ENCODE data around the gene EXOC4.
"Not testable (repeated sequence)": the region's sequence is repeated elsewhere in the genome, so short reads cannot be mapped to it uniquely, and the experiment has no call there.

EXOC4 gene

DNA sequence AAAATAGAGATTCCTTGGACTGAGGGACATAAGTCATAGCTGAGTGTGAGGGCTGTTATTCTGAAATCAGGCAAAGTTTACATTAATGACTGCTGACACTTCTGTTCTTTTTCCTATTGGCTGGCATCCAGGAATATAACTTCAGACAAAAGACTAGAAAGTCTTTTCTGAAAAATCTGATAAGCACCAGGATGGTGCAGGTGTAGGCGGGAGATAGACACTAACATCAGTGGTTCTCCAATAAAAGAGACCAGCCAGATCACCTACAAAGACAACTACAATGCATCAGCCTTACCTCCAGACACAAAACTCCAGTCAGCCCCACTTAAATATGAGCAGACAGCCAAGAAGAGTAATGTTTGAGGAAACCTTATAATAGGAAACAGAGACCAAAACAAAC lies 705.9 kb downstream of the EXOC4 start:
- no peak for DNase-seq

- no peak for DNase-seq
Observed at GRCh38 chr7:133959505-133959904, 706.6 kb downstream of the EXOC4 start.

DNA sequence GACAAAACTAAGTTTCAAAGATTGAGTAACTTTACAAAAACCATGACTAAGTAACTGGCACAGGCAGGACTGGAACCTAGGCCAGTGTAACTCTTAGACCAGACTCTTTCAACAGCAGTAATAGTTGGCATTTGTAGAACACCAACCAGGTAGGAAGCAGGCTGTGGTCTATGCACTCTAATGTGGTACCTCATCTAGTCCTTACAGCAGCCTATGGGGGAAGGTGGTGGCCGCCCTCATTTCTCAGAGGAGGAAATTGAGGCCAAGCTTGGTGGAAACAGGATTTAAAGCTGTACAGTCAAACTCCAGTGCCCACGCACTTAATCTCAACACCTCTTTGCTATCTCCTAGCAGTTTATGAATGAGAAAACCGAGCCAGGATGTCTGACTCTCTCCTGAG lies 708.8 kb downstream of the EXOC4 start:
- no peak for DNase-seq

GRCh38 chr7:133962646-133963045 lies 709.8 kb downstream of the EXOC4 start:
- no peak for DNase-seq

DNA sequence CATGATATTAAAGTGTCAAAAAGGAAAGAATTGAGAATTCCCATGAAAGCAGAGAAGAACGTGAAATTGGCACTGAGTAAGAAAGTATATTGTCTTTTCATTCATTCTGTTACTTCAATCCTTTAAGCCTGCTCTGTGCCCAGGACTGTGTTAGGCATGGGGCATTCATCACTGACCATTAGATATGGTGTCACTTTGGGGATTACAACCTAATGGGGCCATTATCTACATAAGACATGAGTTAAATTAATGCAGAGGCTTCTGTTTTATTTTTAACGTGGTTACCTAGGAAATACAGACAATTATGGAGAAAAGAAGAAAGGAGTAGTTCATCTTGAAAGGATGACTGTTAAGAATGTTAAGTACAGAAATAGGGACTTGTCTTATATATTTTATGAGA lies 710.8 kb downstream of the EXOC4 start:
- DNase-seq = no peak

DNA sequence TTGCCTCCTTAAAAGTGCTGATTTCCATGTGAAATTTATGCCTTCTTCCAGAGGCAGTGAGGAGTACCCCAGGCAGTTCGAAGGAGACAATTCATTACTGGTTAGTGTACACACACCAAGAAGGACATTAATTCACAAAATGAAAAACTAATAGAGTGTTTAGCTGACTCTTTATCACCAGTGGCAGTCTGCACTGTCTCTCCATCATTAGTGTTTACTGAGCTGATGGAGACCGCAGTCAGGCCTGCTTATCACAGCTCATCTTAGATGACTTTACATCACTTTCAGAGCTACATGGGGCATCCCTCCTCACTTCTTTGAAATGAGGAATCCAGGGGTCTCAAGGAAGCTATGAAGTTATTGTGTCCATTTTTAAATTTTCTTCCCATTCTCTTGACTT lies 718.7 kb downstream of the EXOC4 start:
- no peak for DNase-seq

DNA sequence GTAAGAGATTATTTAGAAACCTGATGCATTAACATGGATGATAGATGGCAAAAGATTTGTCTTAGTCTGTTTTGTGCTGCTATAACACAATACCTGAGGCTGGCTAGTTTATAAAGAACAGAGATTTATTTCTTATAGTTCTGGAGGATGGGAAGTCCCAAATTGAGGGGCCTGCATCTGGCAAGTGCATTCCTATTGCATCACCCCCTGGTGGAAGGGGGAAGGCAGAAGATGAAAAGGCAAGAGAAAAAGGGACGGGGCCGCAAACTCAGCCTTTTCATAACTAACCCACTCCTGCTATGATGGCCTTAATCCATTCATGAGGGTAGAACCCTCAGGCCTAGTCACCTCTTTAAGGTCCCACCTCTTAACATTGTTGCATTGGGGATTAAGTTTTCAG lies 720.8 kb downstream of the EXOC4 start:
- DNase-seq = no peak

GRCh38 chr7:133975130-133975529 lies 722.3 kb downstream of the EXOC4 start:
- no peak for DNase-seq

DNA sequence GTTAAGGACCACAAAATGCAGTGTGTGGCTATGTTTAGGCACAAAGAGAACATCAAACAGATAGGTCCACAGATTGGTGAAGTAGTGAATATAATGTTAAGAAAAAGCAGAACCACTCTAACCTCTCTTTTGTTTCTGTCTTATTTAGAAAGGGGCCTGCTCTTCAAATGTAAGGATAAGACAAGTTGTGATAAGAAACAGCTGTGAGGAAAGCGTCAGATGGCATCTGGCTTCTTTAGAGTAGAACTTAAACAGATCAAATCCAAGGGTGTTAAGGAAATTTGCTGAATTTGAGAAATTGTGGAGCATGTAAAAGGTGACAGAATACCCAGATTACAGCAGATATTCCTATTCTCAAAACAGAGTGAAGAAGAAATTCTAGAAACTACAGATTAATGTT lies 723.3 kb downstream of the EXOC4 start:
- no peak for DNase-seq

GRCh38 chr7:133977409-133978274 lies 724.8 kb downstream of the EXOC4 start:
- no peak for DNase-seq

GRCh38 chr7:133978502-133979295 lies 725.8 kb downstream of the EXOC4 start:
- no peak for DNase-seq

DNA sequence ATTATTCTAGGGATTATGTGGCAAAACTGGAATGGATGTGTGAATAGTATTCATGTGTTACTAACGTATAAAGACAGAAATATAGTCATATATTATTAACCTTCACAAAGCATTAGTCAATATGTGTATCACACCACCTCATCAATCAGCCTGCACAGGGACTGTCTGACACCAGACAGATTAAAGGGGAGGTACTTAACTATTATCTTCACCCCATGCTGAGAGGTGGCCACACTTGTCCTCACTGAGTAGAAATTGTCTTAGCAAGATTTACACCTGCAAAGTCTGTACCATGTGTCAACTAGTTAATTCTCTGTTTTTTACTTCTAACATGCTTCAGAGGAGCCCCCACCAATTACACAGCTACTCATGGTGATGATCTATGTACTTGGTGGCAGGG lies 727.9 kb downstream of the EXOC4 start:
- DNase-seq = no peak

DNA sequence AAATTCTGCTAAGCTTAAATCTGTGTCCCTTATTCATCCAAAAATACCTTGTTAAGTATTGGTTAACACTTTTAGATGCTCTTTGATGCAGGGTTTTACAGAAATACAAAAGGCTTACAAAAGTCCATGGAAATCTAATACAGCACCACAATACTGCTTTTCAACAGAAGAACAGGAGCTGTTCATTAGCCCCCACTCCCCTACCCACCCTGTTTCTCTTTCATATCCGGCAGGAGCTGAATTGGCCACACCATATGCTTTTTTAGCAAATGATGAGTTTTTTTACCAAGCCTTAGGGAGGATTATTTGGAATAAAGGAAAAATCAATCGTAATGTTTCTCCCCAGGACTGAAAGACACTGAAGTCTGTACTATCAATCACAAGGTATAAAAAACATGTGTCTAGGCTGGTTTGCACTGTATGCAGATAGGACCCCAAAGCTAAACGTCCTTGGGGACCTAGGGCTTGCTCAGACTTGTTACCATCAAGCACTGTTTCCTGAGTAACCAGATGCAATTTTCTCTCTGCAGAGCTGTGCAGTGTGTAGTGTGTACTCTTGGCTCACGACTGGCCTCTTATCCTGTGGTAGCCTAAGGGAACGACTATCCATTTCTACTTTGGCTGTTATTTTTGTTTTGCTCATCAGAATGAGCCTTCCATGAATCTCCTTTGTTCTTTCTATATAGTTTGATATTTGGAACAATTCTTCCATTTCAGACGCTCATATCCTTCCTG lies 731.0 kb downstream of the EXOC4 start:
- DNase-seq = no peak

GRCh38 chr7:133985300-133985699 lies 732.4 kb downstream of the EXOC4 start:
- no peak for DNase-seq

GRCh38 chr7:133987582-133987981 lies 734.7 kb downstream of the EXOC4 start:
- no peak for DNase-seq

- no peak for DNase-seq
Observed at GRCh38 chr7:133993547-133993946, 740.7 kb downstream of the EXOC4 start.

- DNase-seq = not testable (repeated sequence)
Observed at GRCh38 chr7:133994100-133994499, 741.2 kb downstream of the EXOC4 start.

DNA sequence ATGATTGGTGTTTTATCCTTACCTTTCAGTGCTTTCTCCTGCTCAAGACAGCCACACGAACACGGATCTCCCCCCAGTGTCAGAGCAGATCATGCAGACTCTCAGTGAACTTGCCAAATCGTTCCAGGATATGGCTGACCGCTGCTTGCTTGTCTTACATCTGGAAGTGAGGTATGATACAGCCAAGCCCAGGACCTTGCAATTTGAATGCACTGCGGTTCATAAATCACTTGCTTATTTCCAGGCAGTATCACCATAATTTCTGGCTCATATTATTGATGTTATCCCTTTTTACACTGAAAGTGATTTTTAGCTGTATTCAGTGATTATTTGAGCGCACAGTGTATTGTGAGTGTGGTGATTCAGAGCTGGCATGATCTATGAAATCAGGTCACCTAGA lies 744.6 kb downstream of the EXOC4 start:
- DNase-seq = no peak

- DNase-seq = no peak
Observed at GRCh38 chr7:133999178-133999577, 746.3 kb downstream of the EXOC4 start.

- no peak for DNase-seq
Observed at GRCh38 chr7:134004829-134005505, 752.1 kb downstream of the EXOC4 start.

DNA sequence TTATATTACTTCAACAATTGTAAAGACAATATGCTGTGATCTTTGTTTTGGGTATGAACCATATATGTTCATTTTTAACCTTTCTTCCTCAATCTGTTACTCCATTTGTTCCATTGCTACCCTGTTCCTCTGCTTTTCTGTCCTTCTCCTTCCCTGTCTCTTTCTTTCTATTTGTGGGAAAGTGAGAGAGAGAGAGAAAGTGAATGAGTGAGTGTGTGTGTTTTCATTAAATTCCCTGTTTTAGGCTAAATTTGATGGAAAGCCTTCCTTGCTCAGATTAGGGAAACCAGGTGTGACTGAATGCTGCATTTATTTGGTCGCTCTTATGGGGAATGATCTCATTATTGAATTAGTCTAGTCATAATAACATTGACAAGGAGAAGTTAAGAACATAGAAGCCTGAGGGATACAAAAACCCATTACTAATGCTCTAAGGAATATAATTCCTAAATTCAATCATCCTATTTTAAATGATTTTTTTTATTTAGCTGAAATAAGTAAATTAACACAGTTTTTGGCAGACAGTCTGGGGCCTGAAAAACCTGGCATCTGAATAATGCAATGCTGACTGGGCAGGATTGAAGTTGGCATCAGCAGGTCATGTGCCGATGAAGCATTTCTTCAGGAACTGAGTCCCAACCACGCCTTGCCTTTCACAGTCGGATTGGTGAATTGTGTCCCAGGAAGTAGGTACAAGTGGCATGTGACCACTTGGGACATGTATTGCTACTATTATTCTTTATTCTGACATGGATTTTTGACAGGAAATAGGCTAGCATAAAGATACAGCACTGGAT lies 756.6 kb downstream of the EXOC4 start:
- DNase-seq = peak in 1 of 2 donors; percentile 2

GRCh38 chr7:134013249-134013648 lies 760.4 kb downstream of the EXOC4 start:
- DNase-seq = no peak

Measured in inflammatory macrophage (primary cell).